GM10248 (cell line): ENCODE results near the gene ATP2A3.

ENCODE experiments used
- CTCF ChIA-PET: fragments of 300-600 bp; sonication (Branson Sonifier 250); formaldehyde crosslinking; extraction: SDS; loops from one replicate; lab custom pipeline; 2021; ENCODE audit warnings: antibody characterized with exemption; lab: Yijun Ruan, JAX
- POLR2A ChIA-PET: fragments of 350-650 bp; sonication (Branson Sonifier 250); formaldehyde crosslinking; extraction: SDS; loops from one replicate; lab custom pipeline; 2020; ENCODE audit warnings: antibody characterized with exemption; lab: Yijun Ruan, JAX
- DNase-seq: peaks from one replicate; pipeline ENCODE4 v3.0.0; 2012; ENCODE audit errors: extremely low spot score
- CTCF ChIP-seq: IDR thresholded peaks from 2 replicates; pipeline ENCODE4 v1.5.1; 2012; ENCODE audit warnings: mild to moderate bottlenecking, low read depth; ENCODE audit errors: extremely low read depth, missing control alignments, control extremely low read depth

Gene ATP2A3

GRCh38 chr17:3924512-3925350, 39.5 kb downstream of the ATP2A3 start:
- no peak for TF ChIP-seq CTCF
- CTCF ChIA-PET = interaction anchor here (1.0 to 6.8 kb wide), 2 partner anchors 10 to 11 kb away, joined by 3 to 50 read pairs; partner anchors contain the start of gene P2RX1
- no peak for DNase-seq
- POLR2A ChIA-PET = no interaction called here

- no peak for DNase-seq
- no peak for TF ChIP-seq CTCF
- ChIA-PET CTCF (interaction anchor here (1.0 to 6.8 kb wide), 3 partner anchors 10 to 80 kb away, joined by 3 to 50 read pairs (median 3); partner anchors contain the start of gene P2RX1), POLR2A (no interaction called here)
Measured at GRCh38 chr17:3923466-3924190, 40.6 kb downstream of the ATP2A3 start.

GRCh38 chr17:3922765-3923164, 41.5 kb downstream of the ATP2A3 start:
- ChIA-PET CTCF (interaction anchor here (1.0 to 6.8 kb wide), 3 partner anchors 9 to 81 kb away, joined by 3 to 50 read pairs (median 3); partner anchors contain the start of gene P2RX1), POLR2A (no interaction called here)
- no peak for TF ChIP-seq CTCF
- DNase-seq = no peak

- no peak for DNase-seq
- no peak for TF ChIP-seq CTCF
- ChIA-PET CTCF (interaction anchor here (1.1 to 6.8 kb wide), 3 partner anchors 8 to 76 kb away, joined by 3 to 50 read pairs (median 7); partner anchors contain the start of genes NCBP3 and P2RX1), POLR2A (no interaction called here)
Measured at GRCh38 chr17:3921502-3922319, 42.5 kb downstream of the ATP2A3 start.

- ChIA-PET POLR2A (no interaction called here), CTCF (interaction anchor here (1.1 to 6.8 kb wide), 3 partner anchors 7 to 75 kb away, joined by 3 to 50 read pairs (median 7); partner anchors contain the start of genes NCBP3 and P2RX1)
- DNase-seq = no peak
- TF ChIP-seq CTCF = no peak
Measured at GRCh38 chr17:3921006-3921405, 43.2 kb downstream of the ATP2A3 start.
